Measurements from ENCODE around the gene HABP4.

Gene HABP4

GRCh38 chr9:96476591-96476990, 26.6 kb downstream of the HABP4 start:
- DNase-seq (ENCODE audit: low read depth) = peak; percentile 91

- peak; percentile 62 for DNase-seq (ENCODE audit: low read depth)
Measured at GRCh38 chr9:96478829-96479371, 28.9 kb downstream of the HABP4 start.

GRCh38 chr9:96480736-96481135, 30.8 kb downstream of the HABP4 start:
- no peak for DNase-seq (ENCODE audit: low read depth)

DNA sequence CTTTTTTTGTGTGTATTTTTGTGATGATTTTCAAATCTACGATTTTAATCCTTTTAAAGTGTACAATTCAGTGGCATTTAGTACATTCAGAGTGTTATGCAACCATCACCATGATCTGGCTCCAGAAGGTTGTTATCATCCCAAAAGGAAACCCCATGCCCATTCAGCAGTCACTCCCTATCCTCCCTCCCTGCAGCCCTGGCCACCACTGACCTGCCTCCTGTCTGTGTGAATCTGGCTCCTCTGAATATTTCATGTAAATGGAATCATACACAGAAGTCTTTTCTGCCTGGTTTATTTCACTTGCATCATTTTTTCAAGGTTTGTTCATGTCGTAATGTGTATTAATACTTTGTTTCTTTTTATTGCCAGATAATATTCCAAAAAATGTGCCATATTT, 32.5 kb downstream of the HABP4 start:
- no peak for DNase-seq (ENCODE audit: low read depth)

- DNase-seq (ENCODE audit: low read depth) = no peak
Measured at GRCh38 chr9:96483197-96483596, 33.2 kb downstream of the HABP4 start.

- no peak for DNase-seq (ENCODE audit: low read depth)
Measured at GRCh38 chr9:96483733-96484390, 33.9 kb downstream of the HABP4 start.

DNA sequence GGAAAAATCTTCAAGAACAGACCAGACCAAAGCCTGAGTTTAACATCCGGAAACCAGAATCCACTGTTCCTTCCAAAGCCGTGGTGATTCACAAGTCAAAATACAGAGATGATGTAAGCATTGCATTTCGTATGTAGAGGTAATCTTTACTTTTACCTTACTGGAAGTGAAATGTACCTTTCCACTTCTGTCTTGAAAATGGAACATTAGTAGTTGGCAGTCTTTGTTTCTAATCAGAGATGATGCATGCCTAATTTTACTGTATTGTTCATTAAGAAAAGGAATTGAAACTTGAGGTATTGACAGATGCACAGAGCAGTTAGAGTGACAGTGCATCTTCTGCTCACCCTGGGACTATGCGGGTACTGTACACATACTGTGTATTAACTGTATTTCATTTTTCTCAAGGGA, 34.6 kb downstream of the HABP4 start:
- no peak for DNase-seq (ENCODE audit: low read depth)

DNA sequence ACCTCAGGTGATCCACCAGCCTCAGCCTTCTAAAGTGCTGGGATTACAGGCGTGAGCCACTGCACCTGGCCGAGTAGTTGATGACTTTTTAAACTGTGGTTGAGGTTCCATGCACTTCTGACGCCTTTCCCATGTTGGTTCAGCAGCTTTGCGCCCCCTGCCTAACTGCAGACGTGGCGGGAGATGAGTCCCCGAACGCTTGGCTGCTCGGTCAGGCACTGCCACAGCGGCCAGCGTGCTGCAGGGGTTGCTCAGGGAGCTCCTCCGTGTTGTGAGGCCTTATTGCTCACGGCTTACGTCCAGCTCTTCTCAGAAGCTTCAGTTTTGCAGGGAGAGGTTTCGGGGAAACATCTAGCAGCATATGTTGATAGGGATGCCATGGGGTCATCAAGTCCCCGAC, 35.3 kb downstream of the HABP4 start:
- no peak for DNase-seq (ENCODE audit: low read depth)

GRCh38 chr9:96486386-96487028, 36.5 kb downstream of the HABP4 start:
- peak; percentile 37 for DNase-seq (ENCODE audit: low read depth)

DNA sequence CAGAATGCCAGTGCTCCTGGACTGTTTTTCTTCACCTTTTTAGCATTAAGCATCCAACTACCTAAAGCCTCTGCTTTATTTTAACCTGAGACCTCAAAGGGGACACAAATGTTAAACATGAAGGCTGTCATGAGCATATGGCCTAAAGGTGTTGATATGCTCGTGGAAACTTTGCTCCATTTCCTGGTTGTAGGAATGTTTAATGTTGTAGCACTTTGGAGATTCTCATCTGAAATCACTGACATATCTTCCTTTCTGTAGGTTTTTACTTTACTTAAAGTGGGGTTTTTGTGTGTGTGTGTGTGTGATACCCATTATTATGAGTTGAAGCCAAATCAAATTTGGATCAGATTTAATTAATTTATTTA, 37.0 kb downstream of the HABP4 start:
- no peak for DNase-seq (ENCODE audit: low read depth)

- DNase-seq (ENCODE audit: low read depth) = no peak
Measured at GRCh38 chr9:96487949-96488348, 38.0 kb downstream of the HABP4 start.

- no peak for DNase-seq (ENCODE audit: low read depth)
Measured at GRCh38 chr9:96489482-96489979, 39.6 kb downstream of the HABP4 start.

- DNase-seq (ENCODE audit: low read depth) = no peak
Measured at GRCh38 chr9:96490534-96491078, 40.6 kb downstream of the HABP4 start.

- no peak for DNase-seq (ENCODE audit: low read depth)
Measured at GRCh38 chr9:96491079-96491879, 41.3 kb downstream of the HABP4 start.

DNA sequence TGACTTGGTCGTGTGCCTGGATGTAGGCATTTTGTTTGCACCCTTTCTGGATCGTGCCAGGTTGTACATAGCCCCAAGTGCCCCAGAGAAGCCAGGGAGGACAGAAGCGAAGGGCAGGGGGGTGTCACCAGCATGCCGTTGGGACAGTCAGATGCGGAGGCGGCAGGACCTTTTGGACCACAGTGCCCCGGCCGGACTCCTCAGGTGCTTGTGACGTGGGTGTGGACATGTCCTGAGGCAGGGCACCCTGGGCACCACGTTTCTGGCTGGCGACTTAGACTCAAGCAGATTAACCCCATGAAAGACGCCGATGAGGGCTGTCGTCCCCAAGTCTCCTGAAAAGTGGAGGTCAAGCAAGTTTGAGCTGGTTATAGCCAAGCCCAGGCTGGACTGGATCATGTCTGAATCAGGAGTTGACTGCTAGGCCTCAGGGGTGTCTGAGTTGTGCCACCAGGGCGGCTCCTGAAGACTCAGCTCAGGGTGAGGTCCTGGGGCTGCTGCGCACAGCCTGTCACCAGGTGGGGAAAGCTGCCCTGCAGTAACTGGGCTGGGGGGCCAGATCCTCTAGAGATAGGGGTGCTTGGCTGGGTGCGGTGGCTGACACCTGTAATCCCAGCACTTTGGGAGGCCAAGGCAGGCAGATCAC, 42.0 kb downstream of the HABP4 start:
- no peak for DNase-seq (ENCODE audit: low read depth)

- no peak for DNase-seq (ENCODE audit: low read depth)
Measured at GRCh38 chr9:96492993-96493531, 43.1 kb downstream of the HABP4 start.

DNA sequence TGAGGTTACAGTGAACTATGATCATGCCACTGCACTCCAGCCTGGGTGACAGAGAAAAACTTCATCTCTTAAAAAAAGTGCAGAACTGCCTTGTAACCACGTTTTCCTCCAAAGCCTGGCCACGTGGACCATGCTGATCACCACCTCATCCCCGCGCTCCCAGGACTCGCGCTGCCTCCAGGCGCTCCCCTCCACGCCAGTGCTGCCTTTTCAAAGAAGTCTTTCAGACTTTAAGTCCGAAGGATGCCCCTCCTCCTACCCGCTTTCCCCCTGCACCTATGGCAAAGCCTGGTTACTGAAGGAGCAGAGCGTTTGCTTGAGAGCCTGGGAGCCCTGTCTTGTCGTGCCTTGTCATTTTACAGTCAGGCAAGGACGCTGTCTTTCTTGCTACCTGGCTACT, 43.8 kb downstream of the HABP4 start:
- DNase-seq (ENCODE audit: low read depth) = no peak

- no peak for DNase-seq (ENCODE audit: low read depth)
Measured at GRCh38 chr9:96494215-96494800, 44.3 kb downstream of the HABP4 start.

DNA sequence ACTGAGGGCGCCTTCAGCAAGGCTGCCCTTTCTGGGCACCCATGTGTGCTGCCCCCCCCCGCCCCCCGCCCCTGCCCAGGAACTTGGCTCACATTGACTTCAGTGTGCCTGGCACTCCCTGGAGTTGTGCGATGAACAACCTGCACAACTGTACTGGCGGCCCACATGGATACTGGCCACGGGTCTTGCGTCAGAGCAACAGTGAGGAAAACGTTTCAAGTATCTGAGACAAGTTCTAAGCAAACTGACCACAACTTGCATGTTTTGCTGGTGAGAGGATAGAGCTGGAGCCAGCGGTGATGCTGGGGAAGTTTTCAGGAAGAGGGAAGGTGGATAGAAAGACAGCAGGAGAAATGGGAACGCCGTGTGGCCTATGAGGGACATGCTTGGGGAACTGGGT, 45.4 kb downstream of the HABP4 start:
- peak; percentile 60 for DNase-seq (ENCODE audit: low read depth)

- DNase-seq (ENCODE audit: low read depth) = no peak
Measured at GRCh38 chr9:96496368-96497116, 46.6 kb downstream of the HABP4 start.

DNA sequence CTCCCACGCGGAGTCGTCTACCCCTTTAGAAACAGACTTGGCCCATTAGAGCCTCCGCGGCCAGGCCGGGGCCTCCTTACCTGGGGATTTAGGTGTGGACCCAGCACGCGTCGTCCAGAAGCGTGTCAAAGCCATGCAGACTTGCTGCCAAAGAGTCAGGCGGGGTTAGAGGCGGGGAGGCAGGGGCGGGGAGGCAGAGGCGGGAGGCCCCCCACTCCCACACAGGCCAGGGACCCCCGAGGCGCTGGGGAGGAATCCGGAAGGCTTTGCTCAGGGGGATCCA, 47.1 kb downstream of the HABP4 start:
- no peak for DNase-seq (ENCODE audit: low read depth)
